ENCODE data around the gene CCS. TPM values are rescaled to one million over a fixed set of nuclear protein-coding genes. Genes with fewer than 3 reads are reported as not detected.

Gene CCS
- total and polyA plus RNA-seq, 7 donors: 10.5 to 22.9 (median 15.7) TPM

- H3K9me3 ChIP-seq: no peaks in the 10 kb centered on the region
- intact Hi-C loops (cut with DNase I): no loop called here
- peaks cover 0 to 47% of the 10 kb centered on the region in 2 donors for H3K36me3 ChIP-seq (ENCODE audit: insufficient read depth in 1 of 2, low read depth in 1 of 2)
- no peaks in the 10 kb centered on the region for H3K27me3 ChIP-seq (ENCODE audit: insufficient read depth in 3 of 3, low read length in 2 of 3)
- DNase-seq: no peak
- peaks cover 12% of the 10 kb centered on the region for H3K4me1 ChIP-seq
- H3K4me3 ChIP-seq: peak overlapping the region; percentile 72
- ATAC-seq: peak in 2 of 4 donors; percentile 3 to 4
- TF ChIP-seq CTCF (IDR thresholded peaks at IDR 0.05): no peak
- WGBS, 3 donors: 44 to 50% (median 47%) methylated on average over 13 to 15 of the region's 15 CpGs
- peak overlapping the region; percentile 65 for H3K27ac ChIP-seq
Observed at GRCh38 chr11:66567787-66568123, 25.2 kb upstream of the CCS start.

- DNase-seq (peak; percentile 89 to 95), ATAC-seq (peak; percentile 96 to 99 (median 98))
- H3K36me3 ChIP-seq (ENCODE audit: insufficient read depth in 1 of 2, low read depth in 1 of 2): peaks cover 0 to 41% of the 10 kb centered on the region in 2 donors
- 2 to 4% (median 3%) methylated on average over 60 to 77 of the region's 77 CpGs for WGBS, 3 donors
- no peaks in the 10 kb centered on the region for H3K9me3 ChIP-seq
- no peak for TF ChIP-seq CTCF (IDR thresholded peaks at IDR 0.05)
- H3K4me3 ChIP-seq: peak within 1 kb of the TSS; percentile 72
- intact Hi-C loops (cut with DNase I): no loop called here
- H3K27me3 ChIP-seq (ENCODE audit: insufficient read depth in 3 of 3, low read length in 2 of 3): no peaks in the 10 kb centered on the region
- peaks cover 12% of the 10 kb centered on the region for H3K4me1 ChIP-seq
- H3K27ac ChIP-seq: peak within 1 kb of the TSS; percentile 65
Observed at GRCh38 chr11:66568124-66568916, 24.7 kb upstream of the CCS start, which contains the start of gene CTSF. CTSF (minus strand) TSS chr11:66568606; CDS start chr11:66568486, 120 bp downstream.

- Histone ChIP-seq H3K27me3 (ENCODE audit: insufficient read depth in 3 of 3, low read length in 2 of 3) (no peaks in the 10 kb centered on the region), H3K9me3 (no peaks in the 10 kb centered on the region), H3K27ac (peak overlapping the region; percentile 65), H3K4me1 (peaks cover 12% of the 10 kb centered on the region), H3K36me3 (ENCODE audit: insufficient read depth in 1 of 2, low read depth in 1 of 2) (peaks cover 0 to 34% of the 10 kb centered on the region in 2 donors), H3K4me3 (no peak overlapping the region)
- intact Hi-C loops (cut with DNase I): no loop called here
- WGBS, 3 donors: 74 to 88% (median 78%) methylated on average over 7 of the region's 7 CpGs
- DNase-seq: no peak
- no peak for ATAC-seq
- TF ChIP-seq CTCF (IDR thresholded peaks at IDR 0.05): no peak
Observed at GRCh38 chr11:66569076-66569475, 23.9 kb upstream of the CCS start.

- DNase-seq (no peak), ATAC-seq (no peak)
- no peak overlapping the region for H3K4me3 ChIP-seq
- WGBS, 3 donors: 47 to 53% (median 48%) methylated on average over 5 of the region's 5 CpGs
- no peaks in the 10 kb centered on the region for H3K27me3 ChIP-seq (ENCODE audit: insufficient read depth in 3 of 3, low read length in 2 of 3)
- H3K27ac ChIP-seq: no peak overlapping the region
- no peak for TF ChIP-seq CTCF (IDR thresholded peaks at IDR 0.05)
- no peaks in the 10 kb centered on the region for H3K9me3 ChIP-seq
- H3K36me3 ChIP-seq (ENCODE audit: insufficient read depth in 1 of 2, low read depth in 1 of 2): peaks cover 0 to 22% of the 10 kb centered on the region in 2 donors
- intact Hi-C loops (cut with DNase I): no loop called here
- H3K4me1 ChIP-seq: peaks cover 12% of the 10 kb centered on the region
Observed at GRCh38 chr11:66570079-66570849, 22.7 kb upstream of the CCS start.
